Measurements from ENCODE around the gene GRIN1.

Gene GRIN1

DNA sequence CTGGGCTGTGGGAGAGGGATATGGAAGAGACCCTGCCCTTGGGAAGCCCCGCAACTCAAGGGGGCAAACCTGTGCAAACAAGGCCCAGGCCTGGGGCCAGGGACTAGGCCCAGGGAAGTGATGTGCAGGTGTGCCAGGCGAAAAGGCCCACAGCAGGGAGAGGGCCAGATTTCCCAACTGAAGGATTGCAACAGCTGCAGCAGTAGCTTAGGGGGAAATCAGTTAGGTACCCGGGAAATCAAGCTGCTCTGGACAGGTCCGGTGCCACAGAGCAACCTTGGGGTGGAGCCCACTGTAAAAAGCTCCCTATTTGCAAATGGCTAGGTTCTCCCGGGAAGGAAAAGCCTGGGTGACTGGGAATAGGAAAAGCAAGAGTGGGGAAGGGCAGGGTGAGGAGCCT is 10.4 kb downstream of the GRIN1 start:
- DNase-seq, result no peak

DNA sequence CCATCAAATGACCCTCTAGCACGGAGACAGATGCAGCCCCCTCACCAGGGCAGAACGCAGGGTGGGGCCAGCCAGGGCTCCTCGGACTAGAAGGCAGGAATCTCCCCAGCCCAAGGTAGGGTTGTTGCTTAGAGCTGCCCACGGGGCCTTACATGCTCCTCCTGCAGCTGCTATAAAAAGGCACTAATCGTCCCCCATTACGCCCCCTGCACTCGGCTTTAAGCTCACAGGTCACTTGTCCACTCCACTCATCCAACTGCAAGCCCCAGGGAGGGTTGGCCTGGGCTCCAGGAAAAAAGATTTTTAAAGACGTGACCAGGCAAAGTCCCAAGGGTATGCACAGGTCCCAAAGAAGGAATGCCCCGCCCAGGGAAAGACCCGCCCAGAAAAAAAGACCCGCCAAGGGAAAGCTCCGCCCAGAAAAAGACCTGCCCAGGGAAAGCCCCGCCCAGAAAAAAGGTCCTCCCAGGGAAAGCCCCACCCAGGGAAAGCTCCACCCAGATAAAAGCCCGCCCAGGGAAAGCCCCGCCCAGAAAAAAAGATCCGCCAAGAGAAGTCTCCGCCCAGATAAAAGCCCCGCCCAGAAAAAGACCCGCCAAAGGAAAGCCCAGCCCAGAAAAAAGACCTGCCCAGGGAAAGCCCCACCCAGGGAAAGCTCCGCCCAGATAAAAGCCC is 11.1 kb downstream of the GRIN1 start:
- DNase-seq, result peak; percentile 78

DNA sequence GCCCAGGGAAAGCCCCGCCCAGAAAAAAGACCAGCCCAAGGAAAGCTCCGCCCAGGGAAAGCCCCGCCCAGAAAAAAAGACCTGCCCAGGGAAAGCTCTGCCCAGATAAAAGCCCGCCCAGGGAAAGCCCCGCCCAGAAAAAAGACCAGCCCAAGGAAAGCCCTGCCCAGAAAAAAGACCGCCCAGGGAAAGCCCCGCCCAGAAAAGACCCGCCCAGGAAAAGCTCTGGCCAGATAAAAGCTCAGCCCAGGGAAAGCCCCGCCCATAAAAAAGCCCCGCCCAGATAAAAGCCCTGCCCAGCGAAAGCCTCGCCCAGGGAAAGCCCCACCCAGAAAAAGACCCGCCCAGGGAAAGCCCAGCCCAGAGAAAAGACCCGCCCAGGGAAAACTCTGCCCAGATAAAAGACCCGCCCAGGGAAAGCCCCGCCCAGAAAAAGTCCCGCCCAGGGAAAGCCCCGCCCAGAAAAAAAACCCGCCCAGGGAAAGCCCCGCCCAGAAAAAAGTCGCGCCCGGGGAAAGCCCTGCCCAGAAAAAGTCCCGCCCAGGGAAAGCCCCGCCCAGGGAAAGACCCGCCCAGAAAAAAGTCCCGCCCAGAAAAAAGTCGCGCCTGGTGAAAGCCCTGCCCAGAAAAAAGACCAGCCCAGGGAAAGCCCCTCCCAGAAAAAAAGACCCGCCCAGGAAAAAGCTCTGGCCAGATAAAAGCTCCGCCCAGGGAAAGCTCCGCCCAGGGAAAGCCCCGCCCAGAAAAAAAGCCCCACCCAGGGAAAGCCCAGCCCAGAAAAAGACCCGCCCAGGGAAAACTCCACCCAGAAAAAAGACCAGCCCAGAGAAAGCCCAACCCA is 11.9 kb downstream of the GRIN1 start:
- DNase-seq, result peak; percentile 87

DNA sequence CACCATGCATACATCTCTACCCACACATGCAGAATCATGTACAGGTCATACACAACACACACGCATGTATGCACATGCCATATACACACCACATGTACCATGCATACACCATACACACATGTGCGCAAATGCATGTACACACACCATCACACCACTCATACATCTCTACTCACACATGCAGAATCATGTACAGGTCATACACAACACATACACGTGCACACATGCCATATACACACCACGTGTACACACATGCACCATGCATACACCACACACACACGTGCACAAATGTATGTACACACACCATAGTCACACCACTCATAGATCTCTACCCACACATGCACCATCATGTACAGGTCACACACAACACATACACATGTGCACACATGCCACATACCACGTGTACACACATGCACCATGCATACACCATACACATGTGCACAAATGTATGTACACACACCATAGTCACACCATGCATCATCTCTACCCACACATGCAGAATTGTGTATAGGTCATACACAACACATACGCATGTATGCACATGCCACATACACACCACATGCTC is 14.0 kb downstream of the GRIN1 start:
- DNase-seq, result no peak

DNA sequence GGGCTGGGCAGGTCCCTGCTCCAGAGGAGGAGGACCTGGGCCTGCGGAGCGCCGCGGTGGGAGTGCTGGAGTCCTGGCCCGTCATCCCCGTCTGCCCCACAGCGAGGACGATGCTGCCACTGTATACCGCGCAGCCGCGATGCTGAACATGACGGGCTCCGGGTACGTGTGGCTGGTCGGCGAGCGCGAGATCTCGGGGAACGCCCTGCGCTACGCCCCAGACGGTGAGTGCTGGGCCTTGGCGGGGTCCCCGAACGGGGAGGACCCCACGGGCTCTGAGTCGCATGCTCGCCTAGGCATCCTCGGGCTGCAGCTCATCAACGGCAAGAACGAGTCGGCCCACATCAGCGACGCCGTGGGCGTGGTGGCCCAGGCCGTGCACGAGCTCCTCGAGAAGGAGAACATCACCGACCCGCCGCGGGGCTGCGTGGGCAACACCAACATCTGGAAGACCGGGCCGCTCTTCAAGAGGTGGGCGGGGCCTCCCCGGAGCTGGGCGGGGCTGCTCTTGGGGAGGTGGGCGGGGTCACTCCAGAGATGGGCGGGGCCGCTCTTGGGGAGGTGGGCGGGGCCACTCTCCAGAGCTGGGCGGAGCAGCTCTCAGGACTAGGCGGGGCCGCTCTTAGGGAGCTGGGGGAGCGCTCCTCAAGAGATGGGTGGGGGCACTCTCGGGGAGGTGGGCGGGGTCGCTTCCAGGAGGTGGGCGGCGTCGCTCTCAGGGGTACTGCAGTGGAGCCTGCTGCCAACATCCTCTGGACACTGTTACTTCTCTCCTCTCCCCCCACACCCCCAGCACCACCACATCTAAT is 17.8 kb downstream of the GRIN1 start:
- peak; percentile 90 for DNase-seq

DNA sequence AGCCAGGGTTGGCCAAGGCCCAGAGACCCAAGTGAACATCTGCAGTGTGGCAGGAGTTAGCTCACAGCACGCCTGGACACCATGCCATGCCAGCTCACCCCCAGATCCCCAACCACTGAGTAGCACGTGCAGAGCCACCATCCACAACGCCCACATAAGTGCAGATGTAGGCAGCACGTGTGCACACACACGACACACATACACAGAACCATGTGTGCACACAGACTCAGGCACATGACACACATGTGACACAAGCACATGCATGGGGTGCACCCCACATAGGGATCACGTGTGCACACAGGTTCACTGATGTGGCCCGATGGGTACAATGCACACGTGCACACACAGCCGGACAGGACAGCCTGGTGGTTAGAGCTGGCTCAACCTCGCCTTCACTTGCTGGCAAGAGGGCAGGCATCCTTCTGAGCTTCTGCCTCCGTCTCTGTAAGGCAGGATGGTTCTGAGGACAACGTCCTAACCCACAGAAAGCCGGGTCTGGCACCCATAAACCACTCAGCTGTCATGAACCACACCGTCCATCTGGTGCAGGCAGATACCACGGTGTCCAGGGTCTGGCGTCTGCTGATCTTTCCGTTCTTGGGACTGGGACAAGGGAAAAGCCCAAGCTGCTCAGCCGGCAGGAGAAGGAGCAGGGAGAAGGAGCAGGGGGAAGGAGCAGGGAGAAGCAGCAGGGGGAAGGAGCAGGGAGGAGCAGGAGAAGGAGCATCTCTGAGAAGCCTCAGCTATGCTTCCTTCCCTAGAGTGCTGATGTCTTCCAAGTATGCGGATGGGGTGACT is 18.9 kb downstream of the GRIN1 start:
- DNase-seq, result no peak

DNA sequence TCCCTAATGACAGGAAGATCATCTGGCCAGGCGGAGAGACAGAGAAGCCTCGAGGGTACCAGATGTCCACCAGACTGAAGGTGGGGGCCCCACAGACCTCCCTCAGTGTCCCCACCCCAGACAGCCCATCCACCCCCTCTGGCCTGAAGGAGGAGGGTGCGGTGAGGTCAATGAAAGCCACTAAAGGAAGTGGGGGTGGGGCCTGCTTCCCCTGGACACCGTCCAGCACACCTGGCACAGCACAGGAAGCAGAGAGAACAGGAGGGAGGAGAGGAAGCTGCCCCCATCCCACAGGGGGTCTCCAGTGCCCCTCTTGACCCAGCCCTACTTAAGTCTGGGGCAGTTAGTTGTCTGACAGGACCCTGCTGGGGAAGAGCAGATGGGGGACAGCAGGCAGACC is 19.7 kb downstream of the GRIN1 start:
- no peak for DNase-seq

DNA sequence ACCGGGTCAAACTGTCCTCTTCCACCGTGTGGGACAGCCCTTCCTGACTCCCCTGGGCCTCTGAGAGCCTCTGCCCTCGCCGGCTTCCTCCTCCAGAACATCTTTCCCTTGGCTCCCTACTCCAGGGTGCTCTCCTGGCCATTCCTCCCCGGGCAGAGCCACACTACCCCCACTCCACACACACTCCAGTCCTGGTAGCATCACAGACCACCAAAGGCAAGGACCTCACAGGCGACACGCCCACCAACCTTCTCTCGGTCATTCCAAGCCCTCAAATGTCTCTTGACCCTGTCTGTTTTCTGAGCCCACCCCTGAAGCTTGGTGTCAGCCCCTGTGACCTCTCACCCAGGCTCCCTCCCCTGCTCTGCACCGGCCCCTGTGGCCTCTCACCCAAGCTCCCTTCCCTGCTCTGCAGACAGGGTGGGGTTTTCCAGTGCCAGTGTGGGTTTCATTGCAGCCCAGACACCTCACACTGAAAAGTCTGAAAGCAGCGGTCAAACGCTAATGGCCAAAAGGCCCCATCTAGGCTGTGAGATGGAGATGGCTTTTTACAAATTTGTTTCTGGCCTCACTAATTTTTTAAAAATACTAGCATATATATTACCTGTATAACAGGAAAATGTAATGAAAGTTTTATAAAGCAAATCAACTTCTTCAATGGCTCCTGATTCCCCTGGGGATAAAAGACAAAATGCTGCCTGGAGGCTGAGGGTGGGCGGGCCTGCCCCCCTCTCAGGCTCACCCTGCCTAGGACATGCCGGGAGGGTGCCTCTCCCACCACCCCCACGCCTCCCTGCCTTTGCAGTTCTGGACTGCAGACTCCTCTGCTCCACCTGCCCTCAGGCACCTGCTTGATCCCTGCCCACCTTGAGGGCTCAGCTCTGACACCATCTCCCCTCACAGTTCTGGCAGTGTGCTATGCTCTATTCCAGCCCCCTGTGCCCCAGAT is 20.4 kb downstream of the GRIN1 start:
- DNase-seq, result no peak

DNA sequence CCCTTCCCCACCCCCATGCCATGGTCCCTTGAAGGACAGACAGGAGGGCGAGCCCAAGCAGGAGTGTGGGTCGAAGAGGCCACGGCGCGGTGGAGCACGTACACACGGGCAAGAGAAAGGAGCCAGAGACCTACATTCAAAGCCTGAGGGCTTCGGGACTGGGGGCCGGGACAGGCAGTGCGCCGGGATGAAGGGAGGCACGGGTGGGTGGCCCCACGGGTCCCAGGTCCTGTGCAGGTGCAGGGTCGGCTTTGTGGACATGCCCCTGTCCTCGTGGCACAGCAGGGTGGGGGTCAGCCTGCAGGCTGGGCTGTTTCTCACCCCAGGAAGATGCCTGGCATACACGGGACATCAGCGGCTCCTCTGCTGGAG is 21.1 kb downstream of the GRIN1 start:
- no peak for DNase-seq

DNA sequence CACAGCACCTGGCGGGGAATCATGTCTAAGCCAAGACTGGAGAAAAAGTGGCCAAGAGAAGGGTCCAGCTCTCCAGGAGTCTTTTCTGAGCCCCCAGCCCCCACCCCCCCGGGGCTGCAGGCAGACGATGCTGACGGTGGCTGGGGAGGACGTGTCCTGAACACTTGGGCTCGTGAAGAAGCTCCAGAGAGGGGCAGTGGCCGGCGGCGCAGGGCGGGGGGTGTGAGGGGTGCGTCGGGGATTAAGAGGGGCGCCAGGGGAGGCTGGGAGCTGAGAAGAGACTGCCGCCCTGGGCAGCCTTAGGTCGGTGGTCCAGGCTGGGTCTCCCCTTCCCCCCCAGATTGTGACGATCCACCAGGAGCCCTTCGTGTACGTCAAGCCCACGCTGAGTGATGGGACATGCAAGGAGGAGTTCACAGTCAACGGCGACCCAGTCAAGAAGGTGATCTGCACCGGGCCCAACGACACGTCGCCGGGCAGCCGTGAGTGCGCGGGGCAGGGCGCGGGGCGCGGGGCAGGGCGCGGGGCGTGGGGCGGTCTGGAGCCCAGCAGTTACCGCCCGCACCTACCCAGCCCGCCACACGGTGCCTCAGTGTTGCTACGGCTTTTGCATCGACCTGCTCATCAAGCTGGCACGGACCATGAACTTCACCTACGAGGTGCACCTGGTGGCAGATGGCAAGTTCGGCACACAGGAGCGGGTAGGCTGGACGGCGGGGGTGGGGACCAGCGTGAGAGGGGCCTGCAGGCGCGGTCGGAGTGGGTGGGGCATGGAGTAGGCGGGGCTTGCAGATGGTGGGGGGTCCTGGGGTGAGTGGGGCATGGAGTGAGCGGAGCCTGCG is 22.0 kb downstream of the GRIN1 start:
- DNase-seq, result no peak

DNA sequence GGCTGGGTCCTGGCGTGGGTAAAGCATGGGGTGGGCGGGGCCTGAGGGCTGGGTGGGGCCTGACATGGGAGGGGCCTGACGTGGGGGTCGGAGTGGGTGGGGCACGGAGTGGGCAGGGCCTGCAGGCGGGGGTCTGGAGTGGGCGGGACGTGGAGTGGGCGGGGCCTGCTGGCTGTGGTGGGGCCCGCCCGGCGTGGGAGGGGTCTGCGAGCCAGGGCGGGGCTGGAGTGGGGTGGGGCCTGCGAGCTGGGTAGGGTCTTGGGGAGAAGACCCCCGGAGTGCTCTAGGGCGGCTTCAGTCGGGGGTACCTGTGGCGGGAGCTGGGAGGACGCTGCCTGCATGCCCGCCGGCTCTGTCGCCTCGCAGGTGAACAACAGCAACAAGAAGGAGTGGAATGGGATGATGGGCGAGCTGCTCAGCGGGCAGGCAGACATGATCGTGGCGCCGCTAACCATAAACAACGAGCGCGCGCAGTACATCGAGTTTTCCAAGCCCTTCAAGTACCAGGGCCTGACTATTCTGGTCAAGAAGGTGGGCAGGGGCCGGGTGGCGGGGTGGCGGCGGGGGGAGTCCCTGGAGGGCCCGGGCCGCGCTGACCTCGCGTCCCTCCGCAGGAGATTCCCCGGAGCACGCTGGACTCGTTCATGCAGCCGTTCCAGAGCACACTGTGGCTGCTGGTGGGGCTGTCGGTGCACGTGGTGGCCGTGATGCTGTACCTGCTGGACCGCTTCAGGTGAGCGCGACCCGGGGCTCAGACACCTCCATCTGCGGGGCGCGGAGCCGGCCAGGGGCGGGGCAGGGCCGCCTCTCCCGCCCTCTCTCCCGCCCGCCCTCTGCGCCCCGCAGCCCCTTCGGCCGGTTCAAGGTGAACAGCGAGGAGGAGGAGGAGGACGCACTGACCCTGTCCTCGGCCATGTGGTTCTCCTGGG is 22.9 kb downstream of the GRIN1 start:
- no peak for DNase-seq

DNA sequence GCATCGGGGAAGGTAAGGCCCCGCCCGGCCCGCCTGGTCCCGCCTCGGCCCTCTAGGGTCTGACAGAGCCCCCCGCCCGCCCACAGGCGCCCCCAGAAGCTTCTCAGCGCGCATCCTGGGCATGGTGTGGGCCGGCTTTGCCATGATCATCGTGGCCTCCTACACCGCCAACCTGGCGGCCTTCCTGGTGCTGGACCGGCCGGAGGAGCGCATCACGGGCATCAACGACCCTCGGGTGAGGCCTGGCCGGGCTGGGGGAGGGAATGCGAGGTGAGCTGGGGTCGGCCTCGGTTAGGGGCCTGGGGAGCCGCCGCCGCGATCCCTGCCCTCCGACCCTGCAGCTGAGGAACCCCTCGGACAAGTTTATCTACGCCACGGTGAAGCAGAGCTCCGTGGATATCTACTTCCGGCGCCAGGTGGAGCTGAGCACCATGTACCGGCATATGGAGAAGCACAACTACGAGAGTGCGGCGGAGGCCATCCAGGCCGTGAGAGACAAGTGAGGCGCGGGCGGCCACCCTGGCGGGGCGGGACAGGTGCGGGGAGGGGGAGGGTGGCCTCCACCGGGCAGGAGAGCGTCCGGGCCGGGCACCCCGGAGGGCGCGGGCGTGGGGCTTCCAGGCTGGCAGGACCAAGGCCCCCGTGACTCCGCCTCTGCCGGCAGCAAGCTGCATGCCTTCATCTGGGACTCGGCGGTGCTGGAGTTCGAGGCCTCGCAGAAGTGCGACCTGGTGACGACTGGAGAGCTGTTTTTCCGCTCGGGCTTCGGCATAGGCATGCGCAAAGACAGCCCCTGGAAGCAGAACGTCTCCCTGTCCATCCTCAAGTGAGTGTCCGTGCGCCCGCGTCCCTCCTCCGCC is 23.8 kb downstream of the GRIN1 start:
- no peak for DNase-seq

DNA sequence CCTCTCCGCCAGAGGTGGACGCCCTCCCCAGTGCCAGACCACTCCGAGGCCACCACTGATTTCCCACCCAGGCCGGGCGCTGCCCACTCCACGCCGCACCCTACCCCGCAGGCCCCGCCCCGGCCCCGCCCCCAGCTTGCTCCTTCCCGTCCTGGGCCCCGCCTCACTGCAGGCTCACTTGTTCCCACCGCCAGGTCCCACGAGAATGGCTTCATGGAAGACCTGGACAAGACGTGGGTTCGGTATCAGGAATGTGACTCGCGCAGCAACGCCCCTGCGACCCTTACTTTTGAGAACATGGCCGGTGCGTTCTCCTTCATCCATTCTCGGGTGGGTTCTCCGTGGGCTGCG is 24.4 kb downstream of the GRIN1 start:
- no peak for DNase-seq

DNA sequence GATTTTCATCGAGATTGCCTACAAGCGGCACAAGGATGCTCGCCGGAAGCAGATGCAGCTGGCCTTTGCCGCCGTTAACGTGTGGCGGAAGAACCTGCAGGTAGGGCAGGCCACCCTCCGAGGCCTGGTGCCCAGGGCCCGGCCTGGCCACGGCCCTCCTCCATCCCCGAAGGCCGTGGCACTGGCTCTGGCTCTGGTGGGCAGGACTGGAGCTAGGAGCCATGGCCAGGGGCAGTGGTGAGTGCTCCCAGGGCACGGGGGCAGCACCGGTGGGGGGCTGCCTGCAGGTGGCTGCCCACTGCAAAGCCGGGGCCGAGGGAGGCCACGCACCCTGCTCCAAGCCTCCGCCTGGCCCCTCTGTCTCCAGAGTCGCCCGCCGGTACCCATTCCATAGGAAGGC is 24.9 kb downstream of the GRIN1 start:
- DNase-seq, result no peak

DNA sequence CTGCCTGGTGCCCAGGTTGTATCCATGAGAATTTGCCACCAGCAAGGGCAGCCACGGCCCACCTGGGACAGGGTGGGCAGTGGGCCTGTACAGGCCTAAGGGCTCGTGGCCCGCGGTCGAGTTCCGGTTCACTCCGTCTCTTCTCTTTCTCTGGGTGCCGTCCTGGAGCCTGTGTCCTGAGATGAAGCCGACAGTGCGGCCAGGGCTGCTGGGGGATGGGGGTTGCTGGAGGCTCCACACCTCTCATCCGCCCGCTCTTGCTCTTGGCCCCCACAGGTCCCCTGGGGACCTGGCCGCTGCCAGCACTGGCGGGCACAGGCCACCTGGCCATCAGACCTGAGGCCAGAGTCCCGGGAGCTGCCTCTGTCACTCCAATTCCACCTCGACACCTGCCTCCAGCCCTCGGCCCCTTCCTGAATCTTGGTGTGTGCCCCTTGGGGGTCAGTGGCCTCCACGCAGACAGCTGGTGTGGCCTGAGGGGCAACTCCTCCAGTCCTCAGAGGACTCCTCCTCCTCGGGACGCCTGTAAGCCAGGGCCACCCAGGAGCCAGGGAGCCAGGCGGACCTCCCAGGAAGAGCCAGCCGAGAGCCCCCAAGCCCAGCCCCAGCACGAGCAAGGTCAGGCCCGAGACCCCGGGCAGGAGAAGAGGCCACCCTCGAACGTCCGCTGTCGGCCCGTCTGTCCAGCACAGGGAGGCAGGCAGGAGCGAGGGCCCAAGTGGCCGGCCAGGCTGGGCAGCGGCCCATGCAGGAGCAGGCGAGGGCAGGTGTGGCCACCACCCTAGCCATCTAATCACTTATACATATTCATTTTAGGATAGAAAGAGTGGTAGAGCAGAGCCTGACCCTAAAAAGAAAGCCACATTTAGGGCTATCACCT is 25.7 kb downstream of the GRIN1 start:
- no peak for DNase-seq

DNA sequence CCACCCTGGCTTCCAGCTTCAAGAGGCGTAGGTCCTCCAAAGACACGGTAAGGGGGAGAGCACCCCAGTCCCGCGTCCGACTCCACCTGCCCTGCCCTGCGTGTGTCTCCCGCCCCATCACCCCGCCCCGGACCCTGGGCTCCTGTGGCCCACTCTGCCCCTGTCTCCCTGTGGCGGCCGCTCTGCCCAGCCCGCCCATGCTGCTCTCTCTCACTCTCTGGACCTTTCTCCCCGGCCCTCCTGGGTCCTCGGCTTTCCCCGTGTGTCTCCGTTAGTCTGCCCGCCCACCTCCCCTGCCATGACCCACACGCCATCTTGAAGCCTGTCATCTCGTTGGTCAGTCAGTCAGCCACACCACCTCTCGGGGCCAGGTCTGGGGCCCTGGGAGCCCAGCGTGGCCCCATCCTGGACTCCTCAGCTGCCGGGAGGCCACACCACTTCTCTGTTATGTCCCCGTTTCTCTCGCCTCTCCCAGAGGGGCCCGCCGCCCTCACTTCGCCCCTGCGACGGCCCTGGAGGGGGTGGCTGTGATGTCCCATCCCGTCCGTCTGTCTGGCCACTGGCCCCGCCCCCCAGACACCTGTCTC is 26.4 kb downstream of the GRIN1 start:
- no peak for DNase-seq

Measured in activated CD8-positive, alpha-beta memory T cell treated with anti-CD3 and anti-CD28 coated beads, Interleukin-2, amount 50 U/mL, for 48 hours (primary cell).